ENCODE measurements around the gene CDKAL1. TPM values are rescaled to one million over a fixed set of nuclear protein-coding genes. Genes with fewer than 3 reads are reported as not detected.

The CDKAL1 gene
- total and polyA plus RNA-seq, 10 donors: 4.8 to 26.9 (median 20.1) TPM

DNA sequence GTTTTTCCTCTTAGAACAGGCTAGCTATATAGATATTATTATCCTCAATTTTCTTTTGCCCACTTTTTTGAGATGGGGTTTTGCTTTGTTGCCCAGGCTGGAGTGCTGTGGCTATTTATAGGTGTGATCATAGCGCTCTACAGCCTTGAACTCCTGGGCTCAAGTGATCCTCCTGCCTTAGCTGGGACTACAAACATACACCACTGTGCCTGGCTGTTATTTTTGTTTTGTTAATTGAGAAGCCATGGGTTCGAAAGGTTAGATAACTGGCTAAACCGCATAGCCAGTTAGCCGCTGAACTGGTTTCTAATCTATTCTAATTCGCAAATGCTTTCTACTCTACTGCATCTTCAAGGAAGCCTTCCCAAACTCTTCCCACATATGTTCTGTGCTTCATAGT is 425.8 kb downstream of the CDKAL1 start:
- H3K9me3 ChIP-seq: no peaks in the 10 kb centered on the region
- 94 to 97% (median 97%) methylated on average over 5 of the region's 5 CpGs for whole genome bisulfite sequencing, 5 donors
- no peaks in the 10 kb centered on the region for H3K27me3 ChIP-seq (replicated peaks in 1 of 7)
- no peaks in the 10 kb centered on the region for H3K4me1 ChIP-seq
- no peak overlapping the region for H3K27ac ChIP-seq
- no peak overlapping the region for H3K4me3 ChIP-seq
- DNase-seq: no peak
- H3K36me3 ChIP-seq: peaks cover 0 to 35% (median 11%) of the 10 kb centered on the region in 6 donors
- TF ChIP-seq POLR2AphosphoS5 (IDR thresholded peaks at IDR 0.05) (no peak), CTCF (IDR thresholded peaks at IDR 0.05 in 8 of 11, conservative IDR thresholded peaks at IDR 0.05 in 3 of 11) (no peak), POLR2A (IDR thresholded peaks at IDR 0.05) (no peak)
- intact Hi-C loops (cut with DNase I; ENCODE audit: low total_unique reads): no loop called here

DNA sequence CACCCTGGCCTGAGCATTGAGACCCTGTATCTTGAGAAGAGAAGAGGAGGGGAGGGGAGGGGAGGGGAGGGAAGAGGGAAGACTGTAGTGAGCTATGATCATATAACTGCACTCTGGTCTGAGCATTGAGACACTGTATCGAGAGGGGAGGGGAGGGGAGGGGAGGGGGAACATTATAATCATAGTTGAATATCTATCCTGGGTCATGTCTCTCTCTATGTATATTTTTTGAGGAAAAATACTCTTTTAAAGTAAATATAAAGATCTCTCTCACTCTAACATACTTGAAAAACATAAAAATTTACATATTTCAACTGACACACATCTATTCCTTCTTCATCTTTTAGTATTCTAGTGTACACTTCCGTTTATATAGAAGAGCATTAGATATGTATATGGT is 431.0 kb downstream of the CDKAL1 start:
- DNase-seq: no peak
- WGBS, 5 donors: 82 to 96% (median 88%) methylated on average over 2 of the region's 2 CpGs

DNA sequence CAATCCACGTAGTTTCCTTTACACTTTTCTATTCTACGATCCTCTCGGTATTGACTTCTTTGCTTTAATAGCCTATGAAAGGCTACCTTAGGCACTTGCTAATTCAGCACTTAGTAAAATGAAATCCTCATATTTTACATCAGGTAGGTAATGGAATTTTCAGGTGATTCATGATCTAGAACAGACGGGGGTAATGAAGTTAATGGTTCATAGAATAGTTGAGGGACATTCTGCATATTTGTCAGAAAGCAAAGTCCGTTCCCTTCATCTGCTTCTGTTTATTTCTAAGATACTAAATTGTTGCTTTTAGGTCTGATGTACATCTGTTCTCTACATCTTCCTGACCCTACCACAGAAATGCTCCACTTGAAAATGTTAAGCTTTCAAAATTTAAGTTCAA is 431.7 kb downstream of the CDKAL1 start:
- Histone ChIP-seq H3K4me1 (no peaks in the 10 kb centered on the region), H3K9me3 (peaks cover 0 to 33% (median 29%) of the 10 kb centered on the region in 8 donors), H3K27me3 (replicated peaks in 1 of 7) (no peaks in the 10 kb centered on the region), H3K27ac (no peak overlapping the region), H3K4me3 (no peak overlapping the region), H3K36me3 (peaks cover 0 to 10% (median 0%) of the 10 kb centered on the region in 6 donors)
- intact Hi-C loops (cut with DNase I; ENCODE audit: low total_unique reads): no loop called here
- DNase-seq: no peak
- 88 to 97% (median 94%) methylated on average over 5 of the region's 5 CpGs for WGBS, 5 donors
- TF ChIP-seq POLR2A (IDR thresholded peaks at IDR 0.05) (no peak), POLR2AphosphoS5 (IDR thresholded peaks at IDR 0.05) (no peak), CTCF (IDR thresholded peaks at IDR 0.05 in 8 of 11, conservative IDR thresholded peaks at IDR 0.05 in 3 of 11) (no peak)

More for the DNA sequence above, 431.0 kb downstream of the CDKAL1 start:
- Histone ChIP-seq H3K4me3 (no peak overlapping the region), H3K4me1 (no peaks in the 10 kb centered on the region), H3K9me3 (peaks cover 0 to 33% (median 29%) of the 10 kb centered on the region in 8 donors), H3K27ac (no peak overlapping the region), H3K27me3 (replicated peaks in 1 of 7) (no peaks in the 10 kb centered on the region), H3K36me3 (peaks cover 0 to 10% (median 0%) of the 10 kb centered on the region in 6 donors)
- TF ChIP-seq CTCF (IDR thresholded peaks at IDR 0.05 in 8 of 11, conservative IDR thresholded peaks at IDR 0.05 in 3 of 11) (no peak), POLR2AphosphoS5 (IDR thresholded peaks at IDR 0.05) (no peak), POLR2A (IDR thresholded peaks at IDR 0.05) (no peak)
- intact Hi-C loops (cut with DNase I; ENCODE audit: low total_unique reads): no loop called here

- Histone ChIP-seq H3K4me1 (no peaks in the 10 kb centered on the region), H3K27ac (no peak overlapping the region), H3K9me3 (peaks cover 0 to 33% (median 29%) of the 10 kb centered on the region in 8 donors), H3K4me3 (no peak overlapping the region), H3K36me3 (peaks cover 0 to 10% (median 0%) of the 10 kb centered on the region in 6 donors), H3K27me3 (replicated peaks in 1 of 7) (no peaks in the 10 kb centered on the region)
- WGBS, 5 donors: 86 to 97% (median 92%) methylated on average over 1 of the region's 1 CpG
- intact Hi-C loops (cut with DNase I; ENCODE audit: low total_unique reads): no loop called here
- DNase-seq: no peak
- no peak for TF ChIP-seq POLR2A (IDR thresholded peaks at IDR 0.05)
- TF ChIP-seq POLR2AphosphoS5 (IDR thresholded peaks at IDR 0.05): no peak
- TF ChIP-seq CTCF (IDR thresholded peaks at IDR 0.05 in 8 of 11, conservative IDR thresholded peaks at IDR 0.05 in 3 of 11): no peak
These were observed 435.3 kb downstream of the CDKAL1 start for GRCh38 chr6:20969551-20969950.

Measured in spleen (tissue), 11 donors.